HG03025 (cell line): ENCODE data around the gene CNN2.

ENCODE experiments used
- ATAC-seq: cut with Tn5 transposase; IDR thresholded peaks from one replicate; pipeline ENCODE4 v1.9.1; 2021; ENCODE audit warnings: mild to moderate bottlenecking, moderate library complexity; ENCODE audit not compliant: unreplicated experiment, low FRiP score

CNN2 gene

GRCh38 chr19:1074544-1075283 lies 48.3 kb downstream of the CNN2 start:
- ATAC-seq = peak; percentile 58

GRCh38 chr19:1076046-1076386 lies 49.6 kb downstream of the CNN2 start:
- ATAC-seq = no peak

- no peak for ATAC-seq
Measured at GRCh38 chr19:1076951-1077350, 50.5 kb downstream of the CNN2 start.

GRCh38 chr19:1079566-1080111 lies 53.2 kb downstream of the CNN2 start:
- no peak for ATAC-seq

- no peak for ATAC-seq
Measured at GRCh38 chr19:1080360-1081161, 54.2 kb downstream of the CNN2 start.

GRCh38 chr19:1081301-1082164 lies 55.1 kb downstream of the CNN2 start:
- no peak for ATAC-seq

- ATAC-seq = no peak
Measured at GRCh38 chr19:1082165-1082927, 55.9 kb downstream of the CNN2 start.

- ATAC-seq = no peak
Measured at GRCh38 chr19:1082928-1083816, 56.8 kb downstream of the CNN2 start.

- no peak for ATAC-seq
Measured at GRCh38 chr19:1084024-1084868, 57.8 kb downstream of the CNN2 start.

- ATAC-seq = no peak
Measured at GRCh38 chr19:1085053-1085658, 58.7 kb downstream of the CNN2 start.

- no peak for ATAC-seq
Measured at GRCh38 chr19:1085676-1086442, 59.5 kb downstream of the CNN2 start.

GRCh38 chr19:1086613-1087012 lies 60.2 kb downstream of the CNN2 start:
- no peak for ATAC-seq

GRCh38 chr19:1087813-1088415 lies 61.5 kb downstream of the CNN2 start:
- no peak for ATAC-seq

GRCh38 chr19:1088416-1089010 lies 62.1 kb downstream of the CNN2 start:
- ATAC-seq = no peak
